ENCODE results near the gene CACNA1I.

The CACNA1I gene

GRCh38 chr22:39612811-39613548 lies 42.4 kb downstream of the CACNA1I start:
- TF ChIP-seq, protein P1, sequence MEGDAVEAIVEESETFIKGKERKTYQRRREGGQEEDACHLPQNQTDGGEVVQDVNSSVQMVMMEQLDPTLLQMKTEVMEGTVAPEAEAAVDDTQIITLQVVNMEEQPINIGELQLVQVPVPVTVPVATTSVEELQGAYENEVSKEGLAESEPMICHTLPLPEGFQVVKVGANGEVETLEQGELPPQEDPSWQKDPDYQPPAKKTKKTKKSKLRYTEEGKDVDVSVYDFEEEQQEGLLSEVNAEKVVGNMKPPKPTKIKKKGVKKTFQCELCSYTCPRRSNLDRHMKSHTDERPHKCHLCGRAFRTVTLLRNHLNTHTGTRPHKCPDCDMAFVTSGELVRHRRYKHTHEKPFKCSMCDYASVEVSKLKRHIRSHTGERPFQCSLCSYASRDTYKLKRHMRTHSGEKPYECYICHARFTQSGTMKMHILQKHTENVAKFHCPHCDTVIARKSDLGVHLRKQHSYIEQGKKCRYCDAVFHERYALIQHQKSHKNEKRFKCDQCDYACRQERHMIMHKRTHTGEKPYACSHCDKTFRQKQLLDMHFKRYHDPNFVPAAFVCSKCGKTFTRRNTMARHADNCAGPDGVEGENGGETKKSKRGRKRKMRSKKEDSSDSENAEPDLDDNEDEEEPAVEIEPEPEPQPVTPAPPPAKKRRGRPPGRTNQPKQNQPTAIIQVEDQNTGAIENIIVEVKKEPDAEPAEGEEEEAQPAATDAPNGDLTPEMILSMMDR (IDR thresholded peaks at IDR 0.05; ENCODE audit: insufficient read depth, missing control alignments) = no peak
- FAIRE-seq = no peak
- no peak for DNase-seq (ENCODE audit: insufficient read length, low spot score)

- DNase-seq (ENCODE audit: insufficient read length, low spot score) (no peak), FAIRE-seq (no peak)
- TF ChIP-seq, protein P1 (IDR thresholded peaks at IDR 0.05; ENCODE audit: insufficient read depth, missing control alignments) = no peak
These were observed 43.0 kb downstream of the CACNA1I start for GRCh38 chr22:39613549-39613921.

- TF ChIP-seq, protein P1 (IDR thresholded peaks at IDR 0.05; ENCODE audit: insufficient read depth, missing control alignments) = no peak
- no peak for DNase-seq (ENCODE audit: insufficient read length, low spot score)
- no peak for FAIRE-seq
These were observed 43.9 kb downstream of the CACNA1I start for GRCh38 chr22:39614442-39614841.

GRCh38 chr22:39616051-39616450 lies 45.5 kb downstream of the CACNA1I start:
- TF ChIP-seq, protein P1 (IDR thresholded peaks at IDR 0.05; ENCODE audit: insufficient read depth, missing control alignments) = no peak
- no peak for DNase-seq (ENCODE audit: insufficient read length, low spot score)
- no peak for FAIRE-seq

- FAIRE-seq (no peak), DNase-seq (ENCODE audit: insufficient read length, low spot score) (no peak)
- TF ChIP-seq, protein P1 (IDR thresholded peaks at IDR 0.05; ENCODE audit: insufficient read depth, missing control alignments) = no peak
These were observed 46.2 kb downstream of the CACNA1I start for GRCh38 chr22:39616781-39617180.

DNA sequence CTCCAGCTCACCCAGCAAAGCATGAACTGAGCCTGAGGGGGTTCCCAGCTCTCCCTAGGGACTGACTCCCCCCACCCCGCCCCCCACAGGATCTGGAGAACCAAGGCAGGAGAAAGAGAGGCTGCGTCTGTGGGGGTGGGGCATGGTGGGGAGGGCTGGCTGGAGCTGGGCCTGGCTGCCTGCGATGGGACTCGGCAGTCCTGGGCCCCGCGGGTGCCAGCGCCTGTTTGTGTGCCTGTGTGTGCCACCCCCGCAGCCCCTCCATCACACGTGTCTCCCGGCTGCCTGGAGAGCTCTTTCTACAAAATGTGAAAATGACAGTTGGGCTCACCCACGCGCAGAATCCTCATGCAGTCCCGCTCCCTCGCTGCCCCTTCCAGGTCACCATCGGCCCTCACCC lies 46.8 kb downstream of the CACNA1I start:
- FAIRE-seq = no peak
- DNase-seq (ENCODE audit: insufficient read length, low spot score) = no peak
- TF ChIP-seq, protein P1 (IDR thresholded peaks at IDR 0.05; ENCODE audit: insufficient read depth, missing control alignments) = no peak

- no peak for FAIRE-seq
- TF ChIP-seq, protein P1 (IDR thresholded peaks at IDR 0.05; ENCODE audit: insufficient read depth, missing control alignments) = no peak
These were observed 47.6 kb downstream of the CACNA1I start for GRCh38 chr22:39617970-39618757.

More at GRCh38 chr22:39617970-39618757, 47.6 kb downstream of the CACNA1I start:
- DNase-seq (ENCODE audit: insufficient read length, low spot score) = no peak

Measured in D721Med (cell line).